ENCODE data around the gene RASGRF2. TPM values are rescaled to one million over a fixed set of nuclear protein-coding genes. Genes with fewer than 3 reads are reported as not detected.

RASGRF2 gene
- total RNA-seq, 1 donor from 2014 or later, result 1.4 TPM

DNA sequence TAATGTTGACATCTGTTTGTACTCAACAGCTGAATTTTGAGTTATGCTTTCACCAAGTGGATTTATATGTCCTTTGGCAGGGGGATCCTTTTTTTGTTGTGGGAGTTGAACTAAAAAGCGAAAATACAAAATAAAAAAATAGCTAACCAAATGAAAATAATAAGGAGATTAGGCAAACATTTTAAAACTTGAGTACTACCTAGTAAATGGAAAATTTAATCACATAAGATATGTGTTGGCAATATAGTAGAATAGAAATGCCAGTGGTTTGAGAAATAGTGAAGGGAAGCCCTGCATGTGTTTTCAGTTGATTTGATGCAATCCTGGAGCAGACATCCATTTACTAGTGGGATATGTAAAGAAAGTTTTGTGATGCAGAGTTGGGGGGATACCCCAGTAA lies 98.0 kb downstream of the RASGRF2 start:
- no peaks in the 10 kb centered on the region for H3K4me1 Mint-ChIP-seq (ENCODE audit: low read depth, unreplicated experiment)
- no peak overlapping the region for H3K4me3 Mint-ChIP-seq (ENCODE audit: unreplicated experiment)
- peaks cover 3% of the 10 kb centered on the region for H3K27me3 Mint-ChIP-seq (ENCODE audit: unreplicated experiment)

DNA sequence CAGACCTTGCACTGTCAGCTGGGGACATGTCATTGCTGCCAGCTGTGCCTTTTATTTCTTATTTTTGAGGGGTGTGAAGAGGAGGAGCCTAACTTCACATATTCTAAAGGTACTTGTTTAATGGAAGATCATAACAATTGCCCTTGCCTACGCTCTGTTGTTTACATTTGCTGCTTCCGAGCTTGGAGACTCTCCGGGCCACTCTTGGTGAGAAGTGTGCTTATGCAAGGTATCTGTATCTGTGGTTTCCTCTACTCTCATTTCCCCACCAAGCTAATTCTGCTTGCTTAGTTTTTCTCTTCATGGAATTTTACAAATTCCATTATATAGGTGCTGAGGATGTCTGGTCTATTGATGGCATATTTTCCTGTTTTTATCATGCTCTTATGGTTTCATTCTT lies 105.3 kb downstream of the RASGRF2 start:
- TF ChIP-seq, protein P1, sequence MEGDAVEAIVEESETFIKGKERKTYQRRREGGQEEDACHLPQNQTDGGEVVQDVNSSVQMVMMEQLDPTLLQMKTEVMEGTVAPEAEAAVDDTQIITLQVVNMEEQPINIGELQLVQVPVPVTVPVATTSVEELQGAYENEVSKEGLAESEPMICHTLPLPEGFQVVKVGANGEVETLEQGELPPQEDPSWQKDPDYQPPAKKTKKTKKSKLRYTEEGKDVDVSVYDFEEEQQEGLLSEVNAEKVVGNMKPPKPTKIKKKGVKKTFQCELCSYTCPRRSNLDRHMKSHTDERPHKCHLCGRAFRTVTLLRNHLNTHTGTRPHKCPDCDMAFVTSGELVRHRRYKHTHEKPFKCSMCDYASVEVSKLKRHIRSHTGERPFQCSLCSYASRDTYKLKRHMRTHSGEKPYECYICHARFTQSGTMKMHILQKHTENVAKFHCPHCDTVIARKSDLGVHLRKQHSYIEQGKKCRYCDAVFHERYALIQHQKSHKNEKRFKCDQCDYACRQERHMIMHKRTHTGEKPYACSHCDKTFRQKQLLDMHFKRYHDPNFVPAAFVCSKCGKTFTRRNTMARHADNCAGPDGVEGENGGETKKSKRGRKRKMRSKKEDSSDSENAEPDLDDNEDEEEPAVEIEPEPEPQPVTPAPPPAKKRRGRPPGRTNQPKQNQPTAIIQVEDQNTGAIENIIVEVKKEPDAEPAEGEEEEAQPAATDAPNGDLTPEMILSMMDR (IDR thresholded peaks at IDR 0.05; ENCODE audit: partially characterized antibody, unreplicated experiment), result no peak
- H3K27me3 Mint-ChIP-seq (ENCODE audit: unreplicated experiment), result no peaks in the 10 kb centered on the region
- H3K36me3 Mint-ChIP-seq (ENCODE audit: unreplicated experiment), result no peaks in the 10 kb centered on the region
- no peak overlapping the region for H3K4me3 Mint-ChIP-seq (ENCODE audit: unreplicated experiment)
- H3K27ac Mint-ChIP-seq (ENCODE audit: unreplicated experiment), result no peak overlapping the region
- no peaks in the 10 kb centered on the region for H3K4me1 Mint-ChIP-seq (ENCODE audit: low read depth, unreplicated experiment)
- DNase-seq, result no peak
- H3K9me3 Mint-ChIP-seq (ENCODE audit: unreplicated experiment), result no peaks in the 10 kb centered on the region

More for the DNA sequence above, 98.0 kb downstream of the RASGRF2 start:
- no peak overlapping the region for H3K27ac Mint-ChIP-seq (ENCODE audit: unreplicated experiment)
- H3K36me3 Mint-ChIP-seq (ENCODE audit: unreplicated experiment), result no peaks in the 10 kb centered on the region
- no peak for DNase-seq
- peaks cover 8% of the 10 kb centered on the region for H3K9me3 Mint-ChIP-seq (ENCODE audit: unreplicated experiment)
- TF ChIP-seq, protein P1 (IDR thresholded peaks at IDR 0.05; ENCODE audit: partially characterized antibody, unreplicated experiment), result no peak

DNA sequence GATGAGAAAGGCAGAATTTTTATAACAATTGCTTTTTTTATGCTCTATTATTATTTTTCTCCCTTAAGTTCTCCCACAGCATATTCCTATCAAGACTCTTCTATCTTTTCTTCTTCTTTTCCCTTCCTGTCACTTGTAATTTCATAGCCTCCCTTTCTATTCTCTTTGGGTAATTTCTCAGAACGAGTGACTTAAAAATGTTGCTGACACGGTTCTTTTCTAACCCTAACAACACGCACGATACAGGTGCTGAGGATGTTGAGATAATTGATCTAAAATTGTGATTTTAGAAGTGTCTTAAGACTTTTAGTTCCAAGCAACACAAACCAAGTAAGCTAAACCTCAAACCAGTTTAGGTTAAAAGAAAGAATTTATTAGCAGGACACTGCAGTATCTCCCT lies 105.9 kb downstream of the RASGRF2 start:
- Mint-ChIP-seq H3K4me1 (ENCODE audit: low read depth, unreplicated experiment) (no peaks in the 10 kb centered on the region), H3K27me3 (ENCODE audit: unreplicated experiment) (no peaks in the 10 kb centered on the region), H3K9me3 (ENCODE audit: unreplicated experiment) (no peaks in the 10 kb centered on the region), H3K36me3 (ENCODE audit: unreplicated experiment) (no peaks in the 10 kb centered on the region), H3K27ac (ENCODE audit: unreplicated experiment) (no peak overlapping the region), H3K4me3 (ENCODE audit: unreplicated experiment) (no peak overlapping the region)
- no peak for DNase-seq
- TF ChIP-seq, protein P1 (IDR thresholded peaks at IDR 0.05; ENCODE audit: partially characterized antibody, unreplicated experiment), result no peak

DNA sequence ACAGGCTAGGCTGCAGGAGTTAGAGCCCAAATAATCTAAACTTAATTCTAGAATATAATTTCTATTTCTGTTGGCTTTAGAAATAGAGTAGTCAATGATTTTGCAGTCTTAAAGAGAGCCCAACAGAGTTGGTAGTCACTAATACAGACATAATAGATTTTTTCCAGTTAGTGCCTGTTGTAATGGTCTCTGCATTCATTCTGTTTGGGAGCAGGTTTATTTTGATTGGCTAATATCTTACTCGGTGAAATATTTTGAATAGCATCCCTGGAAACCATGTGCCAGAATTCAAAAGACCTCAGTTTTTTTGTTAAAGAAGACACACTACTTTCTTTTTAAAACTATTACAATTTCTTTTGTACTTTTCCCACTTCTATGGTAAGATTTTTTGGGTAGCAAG lies 107.2 kb downstream of the RASGRF2 start:
- H3K9me3 Mint-ChIP-seq (ENCODE audit: unreplicated experiment), result no peaks in the 10 kb centered on the region
- H3K27ac Mint-ChIP-seq (ENCODE audit: unreplicated experiment), result no peak overlapping the region
- H3K4me1 Mint-ChIP-seq (ENCODE audit: low read depth, unreplicated experiment), result no peaks in the 10 kb centered on the region
- no peak overlapping the region for H3K4me3 Mint-ChIP-seq (ENCODE audit: unreplicated experiment)
- no peaks in the 10 kb centered on the region for H3K27me3 Mint-ChIP-seq (ENCODE audit: unreplicated experiment)
- DNase-seq, result no peak
- TF ChIP-seq, protein P1 (IDR thresholded peaks at IDR 0.05; ENCODE audit: partially characterized antibody, unreplicated experiment), result no peak
- no peaks in the 10 kb centered on the region for H3K36me3 Mint-ChIP-seq (ENCODE audit: unreplicated experiment)

DNA sequence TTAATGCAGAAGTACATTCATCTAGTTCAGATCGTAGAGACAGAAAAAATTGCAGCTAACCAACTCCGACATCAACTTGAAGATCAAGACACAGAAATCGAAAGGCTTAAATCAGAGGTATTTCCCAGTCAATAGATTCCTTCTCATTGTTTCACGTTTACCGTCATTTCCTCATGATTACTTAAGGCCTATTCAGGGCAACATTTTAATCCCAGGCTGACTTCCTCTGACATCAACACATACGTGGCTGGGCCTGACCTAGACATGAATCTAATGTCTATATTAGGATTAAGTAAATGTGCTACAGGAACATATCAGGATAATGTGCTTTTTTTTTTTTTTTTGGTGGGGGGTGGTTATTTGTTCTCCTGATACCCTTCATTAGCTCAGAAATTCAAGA lies 107.9 kb downstream of the RASGRF2 start:
- no peak overlapping the region for H3K4me3 Mint-ChIP-seq (ENCODE audit: unreplicated experiment)
- H3K27ac Mint-ChIP-seq (ENCODE audit: unreplicated experiment), result no peak overlapping the region
- H3K9me3 Mint-ChIP-seq (ENCODE audit: unreplicated experiment), result no peaks in the 10 kb centered on the region
- TF ChIP-seq, protein P1 (IDR thresholded peaks at IDR 0.05; ENCODE audit: partially characterized antibody, unreplicated experiment), result no peak
- no peaks in the 10 kb centered on the region for H3K4me1 Mint-ChIP-seq (ENCODE audit: low read depth, unreplicated experiment)
- H3K27me3 Mint-ChIP-seq (ENCODE audit: unreplicated experiment), result no peaks in the 10 kb centered on the region
- DNase-seq, result no peak
- no peaks in the 10 kb centered on the region for H3K36me3 Mint-ChIP-seq (ENCODE audit: unreplicated experiment)

All from glutamatergic neuron (in vitro differentiated cells).